Mesenchymal stem cell (in vitro differentiated cells and primary cell): ENCODE results near the gene FAM24B.
"Not testable (repeated sequence)": the region's sequence is repeated elsewhere in the genome, so short reads cannot be mapped to it uniquely, and the experiment has no call there.

Experiments used
- DNase-seq: peaks from one replicate; pipeline ENCODE4 v3.0.0-alpha.2; 2013
- H2AFZ ChIP-seq: one replicate; pipeline ENCODE4 v1.6.1; 2013; ENCODE audit warnings: low read depth, mild to moderate bottlenecking, control low read depth, inconsistent platforms, low read length, moderate library complexity
- H2AK5ac ChIP-seq: 2 replicates; pipeline ENCODE4 v1.6.1; 2013; ENCODE audit warnings: low read length, moderate library complexity, mild to moderate bottlenecking, inconsistent platforms; ENCODE audit not compliant: severe bottlenecking
- H2BK120ac ChIP-seq: one replicate; pipeline ENCODE4 v1.6.1; 2013; ENCODE audit warnings: low read depth, mild to moderate bottlenecking, inconsistent platforms, low read length, moderate library complexity
- H2BK12ac ChIP-seq, 2 experiments: one replicate each; pipeline ENCODE4 v1.6.1; 2013; ENCODE audit warnings: inconsistent platforms in 2 of 2, low read length in 2 of 2, mild to moderate bottlenecking in 2 of 2, moderate library complexity in 2 of 2, control low read depth in 1 of 2
- H2BK15ac ChIP-seq: one replicate; pipeline ENCODE4 v1.6.1; 2013; ENCODE audit warnings: mild to moderate bottlenecking, low read depth, inconsistent platforms; ENCODE audit not compliant: poor library complexity, severe bottlenecking
- H2BK5ac ChIP-seq: 2 replicates; pipeline ENCODE4 v1.6.1; 2013; ENCODE audit warnings: low read depth, mild to moderate bottlenecking, low read length, control low read depth, inconsistent platforms; ENCODE audit not compliant: poor library complexity, severe bottlenecking
- H3K14ac ChIP-seq, 2 experiments: one replicate each; pipeline ENCODE4 v1.6.1; 2013; ENCODE audit warnings: inconsistent platforms in 2 of 2, low read length in 2 of 2, control low read depth in 1 of 2, mild to moderate bottlenecking in 1 of 2, moderate library complexity in 1 of 2
- H3K18ac ChIP-seq, 2 experiments: one replicate each; pipeline ENCODE4 v1.6.1; 2013; ENCODE audit warnings: inconsistent platforms in 2 of 2, low read length in 2 of 2, control low read depth in 1 of 2, low read depth in 1 of 2, mild to moderate bottlenecking in 1 of 2
- H3K23ac ChIP-seq, 2 experiments: one replicate each; pipeline ENCODE4 v1.6.1; 2013; ENCODE audit warnings: inconsistent platforms in 2 of 2, low read length in 2 of 2, mild to moderate bottlenecking in 2 of 2, moderate library complexity in 2 of 2, control low read depth in 1 of 2
- H3K27ac ChIP-seq: 2 replicates; pipeline ENCODE4 v1.5.1; 2013; ENCODE audit warnings: mild to moderate bottlenecking, moderate library complexity, low read length, control low read depth, inconsistent platforms; ENCODE audit not compliant: poor library complexity, severe bottlenecking
- H3K27me3 ChIP-seq, 2 experiments: 2 replicates each; pipeline versions ENCODE4 v1.6.1 to v1.7.0; 2013; ENCODE audit warnings: low read length in 2 of 2, mild to moderate bottlenecking in 2 of 2, moderate library complexity in 2 of 2, control low read depth in 1 of 2, inconsistent platforms in 1 of 2; ENCODE audit not compliant: control insufficient read depth in 1 of 2, insufficient read depth in 1 of 2
- H3K36me3 ChIP-seq, 2 experiments: 2 replicates each; pipeline versions ENCODE4 v1.6.1 to v1.7.0; 2013; ENCODE audit warnings: low read length in 2 of 2, control low read depth in 1 of 2, inconsistent platforms in 1 of 2, low read depth in 1 of 2, mild to moderate bottlenecking in 1 of 2; ENCODE audit not compliant: insufficient read depth in 2 of 2, control insufficient read depth in 1 of 2
- H3K4ac ChIP-seq, 2 experiments: one replicate each; pipeline ENCODE4 v1.6.1; 2013; ENCODE audit warnings: inconsistent platforms in 2 of 2, low read length in 2 of 2, mild to moderate bottlenecking in 2 of 2, moderate library complexity in 2 of 2, control low read depth in 1 of 2, low read depth in 1 of 2
- H3K4me1 ChIP-seq: 2 replicates; pipeline ENCODE4 v1.6.1; 2013; ENCODE audit warnings: low read depth, low read length, control low read depth; ENCODE audit not compliant: control insufficient read depth, insufficient read depth
- H3K4me2 ChIP-seq: 2 replicates; pipeline ENCODE4 v1.6.1; 2013; ENCODE audit warnings: low read length, mild to moderate bottlenecking, inconsistent platforms; ENCODE audit not compliant: poor library complexity, severe bottlenecking
- H3K4me3 ChIP-seq, 2 experiments: 2 replicates each; pipeline versions ENCODE4 v1.5.1 to v1.7.0; 2013; ENCODE audit warnings: low read length in 2 of 2, mild to moderate bottlenecking in 2 of 2, control low read depth in 1 of 2, low read depth in 1 of 2; ENCODE audit not compliant: insufficient read depth in 1 of 2
- H3K79me1 ChIP-seq: replicated peaks from 2 replicates; pipeline ENCODE4 v1.6.1; 2013; ENCODE audit warnings: mild to moderate bottlenecking, control low read depth, low read length, inconsistent platforms; ENCODE audit not compliant: poor library complexity, severe bottlenecking
- H3K9ac ChIP-seq: 2 replicates; pipeline ENCODE4 v1.7.0; 2013; ENCODE audit warnings: mild to moderate bottlenecking, low read length, moderate library complexity
- H3K9me3 ChIP-seq: 2 replicates; pipeline ENCODE4 v1.7.0; 2013; ENCODE audit warnings: mild to moderate bottlenecking, low read length; ENCODE audit not compliant: control insufficient read depth
- H4K8ac ChIP-seq: one replicate; pipeline ENCODE4 v1.6.1; 2013; ENCODE audit warnings: inconsistent platforms, mild to moderate bottlenecking, low read length, moderate library complexity
- H4K91ac ChIP-seq: one replicate; pipeline ENCODE4 v1.6.1; 2013; ENCODE audit warnings: mild to moderate bottlenecking, low read length, inconsistent platforms
- WGBS: methylation state at CpG from one replicate; pipeline ENCODE4 v1.1.7; 2013; ENCODE audit warnings: mixed read lengths; 5-methylcytosine and 5-hydroxymethylcytosine counted together

FAM24B gene

GRCh38 chr10:122858042-122858441 is 21.3 kb downstream of the FAM24B start:
- not testable (repeated sequence) for DNase-seq, H3K36me3 ChIP-seq, H2BK120ac ChIP-seq, H3K23ac ChIP-seq, H4K91ac ChIP-seq, H2BK5ac ChIP-seq, H2BK15ac ChIP-seq, H2AK5ac ChIP-seq, H3K79me1 ChIP-seq, H3K4me3 ChIP-seq, H3K18ac ChIP-seq, H3K27me3 ChIP-seq, H3K9me3 ChIP-seq, H3K4ac ChIP-seq, H4K8ac ChIP-seq, H3K9ac ChIP-seq, H3K4me2 ChIP-seq, H2AFZ ChIP-seq, H3K14ac ChIP-seq, H2BK12ac ChIP-seq, H3K27ac ChIP-seq
- WGBS = no CpG with 5 or more reads among the region's 5 CpGs
- H3K4me1 ChIP-seq = peaks cover 10% of the 10 kb centered on the region

GRCh38 chr10:122856902-122857301 is 22.5 kb downstream of the FAM24B start:
- Histone ChIP-seq H3K18ac (no peak overlapping the region), H3K23ac (no peak overlapping the region), H4K8ac (no peak overlapping the region), H3K79me1 (no peaks in the 10 kb centered on the region), H2BK12ac (no peak overlapping the region), H3K4me2 (no peak overlapping the region), H3K4me1 (peaks cover 11% of the 10 kb centered on the region), H2BK120ac (no peak overlapping the region), H3K36me3 (no peaks in the 10 kb centered on the region), H2AK5ac (no peak overlapping the region), H4K91ac (no peak overlapping the region), H3K4ac (no peak overlapping the region), H2BK5ac (no peak overlapping the region), H3K14ac (no peak overlapping the region), H3K9me3 (no peaks in the 10 kb centered on the region), H2BK15ac (no peak overlapping the region), H3K9ac (no peak overlapping the region), H3K27me3 (no peaks in the 10 kb centered on the region), H2AFZ (no peak overlapping the region), H3K27ac (no peak overlapping the region), H3K4me3 (no peak overlapping the region)
- no CpG with 5 or more reads among the region's 1 CpG for WGBS
- DNase-seq = no peak

- Histone ChIP-seq H3K4me3 (no peak overlapping the region), H3K14ac (no peak overlapping the region), H3K79me1 (no peaks in the 10 kb centered on the region), H2BK15ac (no peak overlapping the region), H2BK12ac (no peak overlapping the region), H4K8ac (no peak overlapping the region), H3K27ac (no peak overlapping the region), H3K4me1 (peaks cover 10% of the 10 kb centered on the region), H3K9ac (no peak overlapping the region), H2AK5ac (no peak overlapping the region), H2AFZ (no peak overlapping the region), H3K4ac (no peak overlapping the region), H3K4me2 (no peak overlapping the region), H3K27me3 (no peaks in the 10 kb centered on the region), H3K9me3 (no peaks in the 10 kb centered on the region), H4K91ac (no peak overlapping the region), H3K18ac (no peak overlapping the region), H3K23ac (no peak overlapping the region), H2BK5ac (no peak overlapping the region), H3K36me3 (no peaks in the 10 kb centered on the region), H2BK120ac (no peak overlapping the region)
- DNase-seq = no peak
- WGBS = 47% methylated on average over 3 of the region's 3 CpGs
Measured at GRCh38 chr10:122855745-122856144, 23.6 kb downstream of the FAM24B start.

- Histone ChIP-seq H3K23ac (no peak overlapping the region), H3K14ac (no peak overlapping the region)
Measured at GRCh38 chr10:122854648-122855047, 24.7 kb downstream of the FAM24B start.

More at GRCh38 chr10:122854648-122855047, 24.7 kb downstream of the FAM24B start:
- Histone ChIP-seq H2AK5ac (no peak overlapping the region), H2BK12ac (no peak overlapping the region), H3K9me3 (no peaks in the 10 kb centered on the region), H2BK120ac (no peak overlapping the region), H3K27me3 (no peaks in the 10 kb centered on the region), H3K79me1 (no peaks in the 10 kb centered on the region), H3K4me1 (peaks cover 15% of the 10 kb centered on the region), H3K36me3 (peaks cover 0 to 6% of the 10 kb centered on the region in 2 experiments), H2BK5ac (no peak overlapping the region), H3K27ac (no peak overlapping the region), H3K4ac (no peak overlapping the region), H2BK15ac (no peak overlapping the region), H3K4me3 (peak overlapping the region in 1 of 2 experiments; percentile 55), H3K4me2 (no peak overlapping the region), H4K8ac (no peak overlapping the region), H2AFZ (no peak overlapping the region), H3K18ac (no peak overlapping the region), H4K91ac (no peak overlapping the region), H3K9ac (peak overlapping the region; percentile 70)
- peak; percentile 28 for DNase-seq
- 10% methylated on average over 3 of the region's 5 CpGs for whole genome bisulfite sequencing
